ENCODE data around the gene ALDH8A1.

Gene ALDH8A1

GRCh38 chr6:134937426-134937825, 12.5 kb downstream of the ALDH8A1 start:
- TF ChIP-seq CTCF (conservative IDR thresholded peaks at IDR 0.05; ENCODE audit: low read depth, low read length) = no peak
- no peak for DNase-seq (ENCODE audit: low read depth)
- no peak overlapping the region for H3K4me3 ChIP-seq (ENCODE audit: low read length)

- peak; percentile 13 for DNase-seq (ENCODE audit: low read depth)
These were observed 13.0 kb downstream of the ALDH8A1 start for GRCh38 chr6:134936931-134937330.

GRCh38 chr6:134936476-134936875, 13.4 kb downstream of the ALDH8A1 start:
- no peak overlapping the region for H3K4me3 ChIP-seq (ENCODE audit: low read length)
- DNase-seq (ENCODE audit: low read depth) = no peak
- TF ChIP-seq CTCF (conservative IDR thresholded peaks at IDR 0.05; ENCODE audit: low read depth, low read length) = no peak

More at GRCh38 chr6:134936931-134937330, 13.0 kb downstream of the ALDH8A1 start:
- no peak for TF ChIP-seq CTCF (conservative IDR thresholded peaks at IDR 0.05; ENCODE audit: low read depth, low read length)
- no peak overlapping the region for H3K4me3 ChIP-seq (ENCODE audit: low read length)

- TF ChIP-seq CTCF (conservative IDR thresholded peaks at IDR 0.05; ENCODE audit: low read depth, low read length) = no peak
- DNase-seq (ENCODE audit: low read depth) = no peak
These were observed 15.0 kb downstream of the ALDH8A1 start for GRCh38 chr6:134934793-134935485.

GRCh38 chr6:134932535-134933470, 17.1 kb downstream of the ALDH8A1 start:
- H3K4me3 ChIP-seq (ENCODE audit: low read length) = no peak overlapping the region
- TF ChIP-seq CTCF (conservative IDR thresholded peaks at IDR 0.05; ENCODE audit: low read depth, low read length) = no peak
- no peak for DNase-seq (ENCODE audit: low read depth)

More at GRCh38 chr6:134934793-134935485, 15.0 kb downstream of the ALDH8A1 start:
- H3K4me3 ChIP-seq (ENCODE audit: low read length) = no peak overlapping the region

GRCh38 chr6:134932098-134932497, 17.8 kb downstream of the ALDH8A1 start:
- no peak for TF ChIP-seq CTCF (conservative IDR thresholded peaks at IDR 0.05; ENCODE audit: low read depth, low read length)
- no peak for DNase-seq (ENCODE audit: low read depth)
- no peak overlapping the region for H3K4me3 ChIP-seq (ENCODE audit: low read length)
